HEK293 (cell line): ENCODE data around the gene KLHL29.

ENCODE experiments used
- BCL11B ChIP-seq: fragments of 450-650 bp; formaldehyde crosslinking; IDR thresholded peaks from 2 replicates; pipeline ENCODE4 v1.5.1; 2016; ENCODE audit warnings: low read depth, missing biosample characterization, missing genetic modification characterization
- GFI1B ChIP-seq: fragments of 450-650 bp; formaldehyde crosslinking; IDR thresholded peaks from 2 replicates; pipeline ENCODE4 v1.5.1; 2016; ENCODE audit warnings: missing biosample characterization, missing genetic modification characterization
- GLI2 ChIP-seq: fragments of 450-650 bp; formaldehyde crosslinking; IDR thresholded peaks from 2 replicates; pipeline ENCODE4; 2017; ENCODE audit warnings: missing biosample characterization, missing genetic modification characterization, low read depth, borderline replicate concordance
- GLIS2 ChIP-seq: fragments of 450-650 bp; formaldehyde crosslinking; IDR thresholded peaks from 2 replicates; pipeline ENCODE4 v1.5.1; 2016; ENCODE audit warnings: missing biosample characterization, missing genetic modification characterization
- HOXA7 ChIP-seq: sonication (generic); formaldehyde crosslinking; IDR thresholded peaks from 2 replicates; pipeline ENCODE4 v1.8.1; 2022; ENCODE audit warnings: missing genetic modification reagents, borderline replicate concordance
- IKZF3 ChIP-seq: fragments of 450-650 bp; IDR thresholded peaks from 2 replicates; pipeline ENCODE4 v1.5.0; 2018; ENCODE audit warnings: missing biosample characterization, mild to moderate bottlenecking, missing genetic modification characterization, moderate library complexity
- KLF1 ChIP-seq: fragments of 450-650 bp; formaldehyde crosslinking; IDR thresholded peaks from 2 replicates; pipeline ENCODE4 v1.5.1; 2016; ENCODE audit warnings: missing biosample characterization, missing genetic modification characterization
- OSR2 ChIP-seq: fragments of 450-650 bp; formaldehyde crosslinking; IDR thresholded peaks from 2 replicates; pipeline ENCODE4 v1.5.1; 2016; ENCODE audit warnings: missing biosample characterization, missing genetic modification characterization
- TRIM28 ChIP-seq: IDR thresholded peaks from 2 replicates; pipeline ENCODE4 v1.6.1; 2011; ENCODE audit warnings: low read length, control low read depth, borderline replicate concordance
- YY1 ChIP-seq: fragments of 450-650 bp; formaldehyde crosslinking; IDR thresholded peaks from 2 replicates; pipeline ENCODE4 v1.5.1; 2018; ENCODE audit warnings: missing biosample characterization, missing genetic modification characterization
- ZBTB17 ChIP-seq: fragments of 450-650 bp; formaldehyde crosslinking; IDR thresholded peaks from 2 replicates; pipeline ENCODE4 v1.5.1; 2016; ENCODE audit warnings: missing biosample characterization, missing genetic modification characterization
- ZBTB44 ChIP-seq: fragments of 450-650 bp; IDR thresholded peaks from 2 replicates; pipeline ENCODE4 v1.5.1; 2018; ENCODE audit warnings: missing biosample characterization, mild to moderate bottlenecking, missing genetic modification characterization
- ZBTB48 ChIP-seq: fragments of 450-650 bp; formaldehyde crosslinking; IDR thresholded peaks from 2 replicates; pipeline ENCODE4 v1.5.1; 2016; ENCODE audit warnings: missing biosample characterization, missing genetic modification characterization
- ZFP69B ChIP-seq: fragments of 450-650 bp; formaldehyde crosslinking; IDR thresholded peaks from 2 replicates; pipeline ENCODE4 v1.5.1; 2016; ENCODE audit warnings: missing biosample characterization, missing genetic modification characterization
- ZIC2 ChIP-seq: fragments of 450-650 bp; formaldehyde crosslinking; IDR thresholded peaks from 2 replicates; pipeline ENCODE4 v1.5.1; 2016; ENCODE audit warnings: missing biosample characterization, missing genetic modification characterization
- ZNF112 ChIP-seq: fragments of 450-650 bp; formaldehyde crosslinking; IDR thresholded peaks from 2 replicates; pipeline ENCODE4 v1.5.0; 2017; ENCODE audit warnings: missing biosample characterization, missing genetic modification characterization
- ZNF174 ChIP-seq: fragments of 450-650 bp; formaldehyde crosslinking; IDR thresholded peaks from 2 replicates; pipeline ENCODE4 v1.5.0; 2017; ENCODE audit warnings: missing biosample characterization, mild to moderate bottlenecking, missing genetic modification characterization
- ZNF184 ChIP-seq: fragments of 450-650 bp; IDR thresholded peaks from 2 replicates; pipeline ENCODE4 v1.5.1; 2018; ENCODE audit warnings: missing biosample characterization, mild to moderate bottlenecking, missing genetic modification characterization
- ZNF239 ChIP-seq: fragments of 450-650 bp; formaldehyde crosslinking; IDR thresholded peaks from 2 replicates; pipeline ENCODE4 v1.5.1; 2016; ENCODE audit warnings: missing biosample characterization, missing genetic modification characterization
- ZNF24 ChIP-seq: fragments of 450-650 bp; formaldehyde crosslinking; IDR thresholded peaks from 2 replicates; pipeline ENCODE4 v1.5.1; 2016; ENCODE audit warnings: missing biosample characterization, missing genetic modification characterization
- ZNF302 ChIP-seq: fragments of 450-650 bp; formaldehyde crosslinking; IDR thresholded peaks from 2 replicates; pipeline ENCODE4 v1.5.1; 2016; ENCODE audit warnings: missing biosample characterization, missing genetic modification characterization, low read depth
- ZNF366 ChIP-seq: fragments of 450-650 bp; formaldehyde crosslinking; conservative IDR thresholded peaks from 2 replicates; pipeline ENCODE4 v1.5.1; 2016; ENCODE audit warnings: missing biosample characterization, missing genetic modification characterization
- ZNF426 ChIP-seq: fragments of 450-650 bp; formaldehyde crosslinking; IDR thresholded peaks from 2 replicates; pipeline ENCODE4 v1.5.1; 2017; ENCODE audit warnings: missing biosample characterization, missing genetic modification characterization, mild to moderate bottlenecking, inconsistent platforms, moderate library complexity
- ZNF501 ChIP-seq: fragments of 450-650 bp; formaldehyde crosslinking; IDR thresholded peaks from 2 replicates; pipeline ENCODE4 v1.5.1; 2016; ENCODE audit warnings: missing biosample characterization, missing genetic modification characterization
- ZNF776 ChIP-seq: fragments of 450-650 bp; formaldehyde crosslinking; IDR thresholded peaks from 2 replicates; pipeline ENCODE4 v1.5.0; 2017; ENCODE audit warnings: missing biosample characterization, missing genetic modification characterization, borderline replicate concordance
- ZNF791 ChIP-seq: fragments of 450-650 bp; formaldehyde crosslinking; IDR thresholded peaks from 2 replicates; pipeline ENCODE4 v1.5.1; 2016; ENCODE audit warnings: missing biosample characterization, missing genetic modification characterization
- ZNF843 ChIP-seq: fragments of 450-650 bp; formaldehyde crosslinking; IDR thresholded peaks from 2 replicates; pipeline ENCODE4 v1.5.1; 2016; ENCODE audit warnings: missing biosample characterization, missing genetic modification characterization
- TF ChIP-seq, protein P1 (sequence below): fragments of 450-650 bp; IDR thresholded peaks from 2 replicates; pipeline ENCODE4 v1.5.1; 2018; ENCODE audit warnings: missing biosample characterization, missing genetic modification characterization
- TF ChIP-seq, protein P2 (sequence below): fragments of 450-650 bp; formaldehyde crosslinking; IDR thresholded peaks from 2 replicates; pipeline ENCODE4 v1.5.1; 2016; ENCODE audit warnings: missing biosample characterization, missing genetic modification characterization
- TF ChIP-seq, protein P3 (sequence below): fragments of 450-650 bp; formaldehyde crosslinking; conservative IDR thresholded peaks from 2 replicates; pipeline ENCODE4 v1.5.1; 2016; ENCODE audit warnings: low read depth, missing biosample characterization, missing genetic modification characterization
- TF ChIP-seq, protein P4 (sequence below): fragments of 450-650 bp; formaldehyde crosslinking; IDR thresholded peaks from 2 replicates; pipeline ENCODE4 v1.5.1; 2017; ENCODE audit warnings: missing biosample characterization, missing genetic modification characterization

The KLHL29 gene

DNA sequence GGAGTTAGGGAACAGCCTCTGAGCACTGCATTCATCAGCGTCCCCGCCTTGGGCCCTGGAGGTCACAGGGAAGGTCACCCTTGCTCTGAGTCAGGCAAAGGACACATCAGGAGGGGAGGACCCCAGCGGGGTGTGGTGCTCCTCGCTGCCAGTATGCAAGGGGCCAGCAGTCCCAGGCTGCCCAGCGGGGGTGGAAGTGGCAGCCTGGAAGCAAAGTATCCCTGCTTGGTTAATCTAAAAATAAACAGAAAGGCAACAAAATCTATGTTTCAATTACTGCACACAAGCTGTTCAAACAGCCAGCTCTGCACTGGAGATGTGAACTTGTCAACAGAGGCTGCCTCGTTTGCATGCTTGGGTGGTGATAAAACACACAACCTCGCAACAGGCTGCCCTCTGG is 164.1 kb downstream of the KLHL29 start (continued):
- TF ChIP-seq ZNF112 (no peak), GFI1B (tag by site-specific recombination) (no peak), ZNF426 (no peak), ZNF791 (tag by site-specific recombination) (no peak), BCL11B (tag by site-specific recombination) (no peak), ZNF501 (tag by site-specific recombination) (no peak), ZNF366 (tag by site-specific recombination) (no peak), ZNF776 (tag by site-specific recombination) (no peak), ZNF24 (no peak), ZNF239 (no peak), TRIM28 (no peak), ZFP69B (tag by site-specific recombination) (no peak), GLI2 (tag by site-specific recombination) (no peak; the same call in 1 of the 2 replicates), ZBTB44 (tag by site-specific recombination) (0 out of 2 replicates have a peak, but pooled peaks have one; percentile 17), ZNF302 (tag by site-specific recombination) (no peak), ZNF174 (no peak), ZBTB48 (tag by site-specific recombination) (peak; percentile 27; the same call in 1 of the 2 replicates), ZNF184 (tag by site-specific recombination) (no peak), HOXA7 (CRISPR knock-in tag) (no peak), ZBTB17 (peak; percentile 45), ZNF843 (tag by site-specific recombination) (0 out of 2 replicates have a peak, but pooled peaks have one; percentile 18), YY1 (tag by site-specific recombination) (no peak), OSR2 (tag by site-specific recombination) (peak; percentile 92), IKZF3 (tag by site-specific recombination) (peak; percentile 64), GLIS2 (tag by site-specific recombination) (no peak), ZIC2 (tag by site-specific recombination) (peak; percentile 98), KLF1 (tag by site-specific recombination) (no peak)
- TF ChIP-seq, protein P1, sequence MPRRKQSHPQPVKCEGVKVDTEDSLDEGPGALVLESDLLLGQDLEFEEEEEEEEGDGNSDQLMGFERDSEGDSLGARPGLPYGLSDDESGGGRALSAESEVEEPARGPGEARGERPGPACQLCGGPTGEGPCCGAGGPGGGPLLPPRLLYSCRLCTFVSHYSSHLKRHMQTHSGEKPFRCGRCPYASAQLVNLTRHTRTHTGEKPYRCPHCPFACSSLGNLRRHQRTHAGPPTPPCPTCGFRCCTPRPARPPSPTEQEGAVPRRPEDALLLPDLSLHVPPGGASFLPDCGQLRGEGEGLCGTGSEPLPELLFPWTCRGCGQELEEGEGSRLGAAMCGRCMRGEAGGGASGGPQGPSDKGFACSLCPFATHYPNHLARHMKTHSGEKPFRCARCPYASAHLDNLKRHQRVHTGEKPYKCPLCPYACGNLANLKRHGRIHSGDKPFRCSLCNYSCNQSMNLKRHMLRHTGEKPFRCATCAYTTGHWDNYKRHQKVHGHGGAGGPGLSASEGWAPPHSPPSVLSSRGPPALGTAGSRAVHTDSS = no peak
- TF ChIP-seq, protein P2, sequence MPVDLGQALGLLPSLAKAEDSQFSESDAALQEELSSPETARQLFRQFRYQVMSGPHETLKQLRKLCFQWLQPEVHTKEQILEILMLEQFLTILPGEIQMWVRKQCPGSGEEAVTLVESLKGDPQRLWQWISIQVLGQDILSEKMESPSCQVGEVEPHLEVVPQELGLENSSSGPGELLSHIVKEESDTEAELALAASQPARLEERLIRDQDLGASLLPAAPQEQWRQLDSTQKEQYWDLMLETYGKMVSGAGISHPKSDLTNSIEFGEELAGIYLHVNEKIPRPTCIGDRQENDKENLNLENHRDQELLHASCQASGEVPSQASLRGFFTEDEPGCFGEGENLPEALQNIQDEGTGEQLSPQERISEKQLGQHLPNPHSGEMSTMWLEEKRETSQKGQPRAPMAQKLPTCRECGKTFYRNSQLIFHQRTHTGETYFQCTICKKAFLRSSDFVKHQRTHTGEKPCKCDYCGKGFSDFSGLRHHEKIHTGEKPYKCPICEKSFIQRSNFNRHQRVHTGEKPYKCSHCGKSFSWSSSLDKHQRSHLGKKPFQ = peak; percentile 45; the same call in 1 of the 2 replicates
- TF ChIP-seq, protein P3, sequence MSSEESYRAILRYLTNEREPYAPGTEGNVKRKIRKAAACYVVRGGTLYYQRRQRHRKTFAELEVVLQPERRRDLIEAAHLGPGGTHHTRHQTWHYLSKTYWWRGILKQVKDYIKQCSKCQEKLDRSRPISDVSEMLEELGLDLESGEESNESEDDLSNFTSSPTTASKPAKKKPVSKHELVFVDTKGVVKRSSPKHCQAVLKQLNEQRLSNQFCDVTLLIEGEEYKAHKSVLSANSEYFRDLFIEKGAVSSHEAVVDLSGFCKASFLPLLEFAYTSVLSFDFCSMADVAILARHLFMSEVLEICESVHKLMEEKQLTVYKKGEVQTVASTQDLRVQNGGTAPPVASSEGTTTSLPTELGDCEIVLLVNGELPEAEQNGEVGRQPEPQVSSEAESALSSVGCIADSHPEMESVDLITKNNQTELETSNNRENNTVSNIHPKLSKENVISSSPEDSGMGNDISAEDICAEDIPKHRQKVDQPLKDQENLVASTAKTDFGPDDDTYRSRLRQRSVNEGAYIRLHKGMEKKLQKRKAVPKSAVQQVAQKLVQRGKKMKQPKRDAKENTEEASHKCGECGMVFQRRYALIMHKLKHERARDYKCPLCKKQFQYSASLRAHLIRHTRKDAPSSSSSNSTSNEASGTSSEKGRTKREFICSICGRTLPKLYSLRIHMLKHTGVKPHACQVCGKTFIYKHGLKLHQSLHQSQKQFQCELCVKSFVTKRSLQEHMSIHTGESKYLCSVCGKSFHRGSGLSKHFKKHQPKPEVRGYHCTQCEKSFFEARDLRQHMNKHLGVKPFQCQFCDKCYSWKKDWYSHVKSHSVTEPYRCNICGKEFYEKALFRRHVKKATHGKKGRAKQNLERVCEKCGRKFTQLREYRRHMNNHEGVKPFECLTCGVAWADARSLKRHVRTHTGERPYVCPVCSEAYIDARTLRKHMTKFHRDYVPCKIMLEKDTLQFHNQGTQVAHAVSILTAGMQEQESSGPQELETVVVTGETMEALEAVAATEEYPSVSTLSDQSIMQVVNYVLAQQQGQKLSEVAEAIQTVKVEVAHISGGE (tag by site-specific recombination) = no peak
- TF ChIP-seq, protein P4, sequence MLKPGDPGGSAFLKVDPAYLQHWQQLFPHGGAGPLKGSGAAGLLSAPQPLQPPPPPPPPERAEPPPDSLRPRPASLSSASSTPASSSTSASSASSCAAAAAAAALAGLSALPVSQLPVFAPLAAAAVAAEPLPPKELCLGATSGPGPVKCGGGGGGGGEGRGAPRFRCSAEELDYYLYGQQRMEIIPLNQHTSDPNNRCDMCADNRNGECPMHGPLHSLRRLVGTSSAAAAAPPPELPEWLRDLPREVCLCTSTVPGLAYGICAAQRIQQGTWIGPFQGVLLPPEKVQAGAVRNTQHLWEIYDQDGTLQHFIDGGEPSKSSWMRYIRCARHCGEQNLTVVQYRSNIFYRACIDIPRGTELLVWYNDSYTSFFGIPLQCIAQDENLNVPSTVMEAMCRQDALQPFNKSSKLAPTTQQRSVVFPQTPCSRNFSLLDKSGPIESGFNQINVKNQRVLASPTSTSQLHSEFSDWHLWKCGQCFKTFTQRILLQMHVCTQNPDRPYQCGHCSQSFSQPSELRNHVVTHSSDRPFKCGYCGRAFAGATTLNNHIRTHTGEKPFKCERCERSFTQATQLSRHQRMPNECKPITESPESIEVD = peak; percentile 71
